Body of pancreas (tissue), 4 donors: ENCODE measurements around the gene ANKRD24.

Experiments used
- CTCF ChIP-seq, 7 experiments: fragments of 450-650 bp in 4 of 7; fragments of 200-600 bp in 3 of 7; sonication (generic) in 3 of 7; IDR thresholded peaks; one replicate each; pipeline ENCODE4 v1.5.1; 2016 to 2019; ENCODE audit warnings: antibody characterized with exemption in 7 of 7
- POLR2A ChIP-seq, 3 donors: fragments of 450-650 bp; IDR thresholded peaks; one replicate each; pipeline ENCODE4 v1.6.1; 2016; ENCODE audit warnings: antibody characterized with exemption in 3 of 3, mild to moderate bottlenecking in 2 of 3

GRCh38 chr19:4198467-4199126 lies 16.1 kb downstream of the ANKRD24 start:
- TF ChIP-seq CTCF (IDR thresholded peaks at IDR 0.05), result no peak
- no peak for TF ChIP-seq POLR2A (IDR thresholded peaks at IDR 0.05)
